Right cardiac atrium (tissue), 5 donors: ENCODE results near the gene CEMIP. TPM values are rescaled to one million over a fixed set of nuclear protein-coding genes. Genes with fewer than 3 reads are reported as not detected.

Experiments
- ATAC-seq, 2 donors: fragments of 200-7000 bp; cut with Tn5 transposase; one replicate each; pipeline versions ENCODE4 v1.8.0 to v1.9.1; 2020; ENCODE audit warnings: moderate library complexity in 2 of 2, mild to moderate bottlenecking in 1 of 2
- DNase-seq, 3 donors: peaks; one replicate each; pipeline ENCODE4 v3.0.0-alpha.2; 2020
- H3K27ac ChIP-seq: one replicate; pipeline ENCODE4 v1.5.1; 2013; ENCODE audit warnings: mild to moderate bottlenecking, low read length, control low read depth, moderate library complexity
- H3K27me3 ChIP-seq: one replicate; pipeline ENCODE4 v1.6.1; 2013; ENCODE audit not compliant: control insufficient read depth, insufficient read depth
- H3K4me1 ChIP-seq: one replicate; pipeline ENCODE4 v1.6.1; 2013; ENCODE audit warnings: low read length; ENCODE audit not compliant: control insufficient read depth, insufficient read depth
- H3K4me3 ChIP-seq: one replicate; pipeline ENCODE4 v1.5.1; 2013; ENCODE audit warnings: low read length, control low read depth
- H3K9me3 ChIP-seq: one replicate; pipeline ENCODE4 v1.6.1; 2013; ENCODE audit warnings: low read length; ENCODE audit not compliant: control insufficient read depth
- WGBS: extraction: QIAGEN DNeasy Blood & Tissue Kit; methylation state at CpG from one replicate; pipeline ENCODE4 v1.1.7; 2013; 5-methylcytosine and 5-hydroxymethylcytosine counted together
- intact Hi-C, 4 donors: fragments of 100-400 bp; cut with DNase I; formaldehyde crosslinking; loops; one replicate each; pipeline versions ENCODE4 v1.11.0 to v1.14.0; 2022 to 2023
- polyA plus RNA-seq: library from polyadenylated mRNA; stranded (reverse); fragments of 200-250 nt; gene quantifications from one replicate; pipeline ENCODE4 v1.2.3, GENCODE V29; 2013
- total RNA-seq, 4 donors: library from RNA; stranded (reverse); fragmentation: NEBNext Ultra II Directional; extraction: Animal tissue kit (Norgen Biotek cat#: 25700); gene quantifications; one replicate each; pipeline ENCODE4 v1.2.1, GENCODE V29; 2021
- donor health status: healthy with polysubstance abuse.
- donor health status: DM: no; HTN: yes; CAD: no.
- donor health status: DM: no; HTN: no; CAD: no.
- donor health status: DM: no; HTN: yes; CAD: no; lungs with severe emphysema.
- donor health status: DM: yes; HTN: yes; CAD: no.

The CEMIP gene
- total and polyA plus RNA-seq, 5 donors: 0.23 to 3.9 (median 2.6) TPM

DNA sequence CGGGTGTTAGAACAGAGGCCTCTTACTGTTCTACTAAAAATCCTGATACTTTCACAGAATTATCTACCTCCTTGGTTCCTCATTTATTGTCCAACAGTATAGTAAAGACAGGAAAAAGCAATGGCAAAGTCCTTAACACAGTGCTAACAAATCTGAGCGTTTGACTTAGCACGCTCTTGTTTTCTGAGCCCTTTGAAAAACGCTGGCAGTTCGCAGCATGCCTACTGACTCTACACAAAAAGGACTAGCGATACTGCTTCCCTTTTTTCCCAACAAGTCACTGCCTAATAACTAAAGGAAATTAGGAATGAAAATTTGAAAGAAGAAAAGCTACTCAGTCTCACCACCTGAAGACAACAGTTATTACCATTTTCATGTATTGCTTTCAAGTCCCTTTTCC lies 34.8 kb upstream of the CEMIP start:
- WGBS: 81% methylated on average over 6 of the region's 6 CpGs
- Histone ChIP-seq H3K4me1 (no peaks in the 10 kb centered on the region), H3K4me3 (no peak overlapping the region), H3K27ac (no peak overlapping the region), H3K9me3 (no peaks in the 10 kb centered on the region), H3K27me3 (no peaks in the 10 kb centered on the region)
- intact Hi-C loops: no loop called here
- ATAC-seq (no peak), DNase-seq (no peak)

GRCh38 chr15:80744826-80745225 lies 34.3 kb upstream of the CEMIP start:
- intact Hi-C loops: no loop called here
- Histone ChIP-seq H3K27me3 (no peaks in the 10 kb centered on the region), H3K27ac (no peak overlapping the region), H3K4me1 (no peaks in the 10 kb centered on the region), H3K9me3 (no peaks in the 10 kb centered on the region), H3K4me3 (no peak overlapping the region)
- DNase-seq: no peak
- WGBS: 12% methylated on average over 1 of the region's 1 CpG
- ATAC-seq: no peak

DNA sequence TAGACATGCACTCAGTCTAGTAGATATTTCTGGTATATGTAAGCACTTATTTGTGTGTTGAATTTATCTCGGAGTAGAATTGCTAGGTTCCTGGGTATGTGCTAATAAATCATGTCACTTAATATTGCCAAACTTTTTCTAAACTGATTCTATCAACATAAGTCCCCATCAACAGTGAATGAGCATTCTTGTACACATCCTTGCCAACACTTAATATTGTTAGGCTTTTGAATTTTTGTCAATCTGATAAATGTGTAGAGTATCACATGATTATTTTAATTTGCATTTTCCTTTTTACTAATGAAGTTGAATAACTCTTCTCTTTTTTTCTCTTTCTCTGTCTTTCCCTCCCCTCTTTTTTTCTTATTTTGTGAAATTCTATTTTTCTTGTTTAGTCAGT lies 33.3 kb upstream of the CEMIP start:
- Histone ChIP-seq H3K4me1 (no peaks in the 10 kb centered on the region), H3K27me3 (no peaks in the 10 kb centered on the region), H3K9me3 (no peaks in the 10 kb centered on the region), H3K27ac (no peak overlapping the region), H3K4me3 (no peak overlapping the region)
- ATAC-seq (no peak), DNase-seq (no peak)
- 97% methylated on average over 1 of the region's 1 CpG for WGBS
- intact Hi-C loops: no loop called here

DNA sequence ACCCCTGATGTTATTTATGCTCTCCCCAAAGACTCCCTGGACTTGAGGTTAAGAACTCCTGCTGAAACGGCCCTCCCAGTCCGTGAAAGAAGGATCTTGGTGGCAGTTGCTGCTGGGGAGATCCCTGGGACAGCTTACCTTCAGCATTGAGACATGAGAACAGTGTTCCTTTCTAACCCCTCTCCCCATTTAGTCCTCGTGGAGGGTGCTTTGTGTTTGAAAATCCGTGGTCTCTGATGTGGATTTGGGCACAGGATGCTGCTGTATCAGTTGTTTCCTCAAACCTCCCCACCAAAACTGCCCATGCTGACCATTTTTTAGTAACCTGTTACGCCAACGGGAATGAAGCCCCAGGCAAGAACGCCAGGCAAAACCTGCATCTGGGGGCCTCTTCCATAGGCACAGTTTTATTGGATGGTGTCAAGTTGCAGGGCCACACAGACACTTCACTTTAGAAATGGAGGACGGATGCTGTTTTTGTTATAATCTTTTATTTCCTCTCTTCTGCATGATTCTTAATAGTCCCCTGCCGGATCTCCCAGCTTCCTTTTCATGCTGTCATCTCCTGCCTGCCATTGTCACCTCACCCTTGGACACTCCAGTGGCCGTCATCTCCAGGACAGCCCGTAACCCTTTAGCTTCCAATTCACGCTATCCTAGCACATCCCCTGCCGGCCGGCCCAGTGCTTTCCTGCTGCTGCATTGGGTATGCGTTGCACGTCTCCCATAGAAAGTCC lies 31.7 kb upstream of the CEMIP start:
- ATAC-seq: no peak
- H3K9me3 ChIP-seq: no peaks in the 10 kb centered on the region
- H3K4me3 ChIP-seq: no peak overlapping the region
- H3K27me3 ChIP-seq: no peaks in the 10 kb centered on the region
- no peaks in the 10 kb centered on the region for H3K4me1 ChIP-seq
- DNase-seq: no peak
- H3K27ac ChIP-seq: no peak overlapping the region
- WGBS: 49% methylated on average over 16 of the region's 16 CpGs
- intact Hi-C loops: no loop called here

DNA sequence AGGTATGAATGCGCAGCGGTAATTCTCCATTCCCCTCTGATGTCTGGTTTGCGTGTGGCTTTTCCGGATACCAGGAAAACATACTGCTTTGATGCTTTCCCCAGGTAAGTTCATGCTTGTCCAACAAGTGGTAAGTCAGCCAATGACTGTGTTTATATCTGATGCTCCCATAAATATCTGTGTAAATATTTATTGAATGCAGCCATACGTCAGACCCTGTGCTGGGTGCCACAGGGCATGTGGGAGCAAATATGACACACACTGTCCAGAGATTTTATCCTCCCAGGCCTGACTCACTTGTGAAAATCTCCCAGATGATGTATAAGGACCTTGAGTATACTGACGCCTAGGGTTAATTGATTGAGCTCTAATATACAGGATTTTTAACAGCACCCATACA lies 29.6 kb upstream of the CEMIP start:
- H3K4me3 ChIP-seq: no peak overlapping the region
- no peaks in the 10 kb centered on the region for H3K4me1 ChIP-seq
- no peak overlapping the region for H3K27ac ChIP-seq
- ATAC-seq: no peak
- no peaks in the 10 kb centered on the region for H3K27me3 ChIP-seq
- 95% methylated on average over 6 of the region's 6 CpGs for WGBS
- intact Hi-C loops: no loop called here
- no peak for DNase-seq
- H3K9me3 ChIP-seq: no peaks in the 10 kb centered on the region

GRCh38 chr15:80750575-80750974 lies 28.6 kb upstream of the CEMIP start:
- DNase-seq: no peak
- no peaks in the 10 kb centered on the region for H3K9me3 ChIP-seq
- intact Hi-C loops: no loop called here
- H3K27me3 ChIP-seq: no peaks in the 10 kb centered on the region
- no peak overlapping the region for H3K4me3 ChIP-seq
- no peak for ATAC-seq
- WGBS: 94% methylated on average over 4 of the region's 4 CpGs
- H3K4me1 ChIP-seq: no peaks in the 10 kb centered on the region
- no peak overlapping the region for H3K27ac ChIP-seq

- no peak for ATAC-seq
- Histone ChIP-seq H3K9me3 (no peaks in the 10 kb centered on the region), H3K27ac (no peak overlapping the region), H3K4me1 (no peaks in the 10 kb centered on the region), H3K4me3 (no peak overlapping the region), H3K27me3 (no peaks in the 10 kb centered on the region)
- intact Hi-C loops: no loop called here
- WGBS: 63% methylated on average over 4 of the region's 4 CpGs
- no peak for DNase-seq
Observed at GRCh38 chr15:80752204-80752603, 27.0 kb upstream of the CEMIP start.

DNA sequence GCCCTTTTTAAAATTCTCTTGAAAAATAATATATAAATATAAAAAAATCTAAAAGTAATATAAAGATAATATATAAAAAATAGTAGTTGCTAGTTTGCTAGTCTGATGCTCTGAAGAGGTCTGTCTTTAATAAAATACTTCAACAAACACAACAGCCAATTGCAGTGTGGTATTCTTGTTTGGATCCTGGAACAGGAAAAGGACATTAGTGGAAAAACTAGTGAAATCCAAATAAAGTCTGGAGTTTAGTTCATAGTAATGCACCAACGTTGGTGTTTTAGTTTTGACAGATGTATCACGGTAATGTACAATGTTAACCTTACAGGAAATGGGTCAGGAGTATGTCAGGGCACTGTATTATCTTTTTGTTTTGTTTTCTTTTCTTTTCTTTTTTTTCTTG lies 26.0 kb upstream of the CEMIP start:
- WGBS: 41% methylated on average over 2 of the region's 2 CpGs
- Histone ChIP-seq H3K9me3 (no peaks in the 10 kb centered on the region), H3K4me1 (no peaks in the 10 kb centered on the region), H3K27ac (no peak overlapping the region), H3K27me3 (no peaks in the 10 kb centered on the region), H3K4me3 (no peak overlapping the region)
- intact Hi-C loops: no loop called here
- DNase-seq: no peak
- ATAC-seq: no peak

GRCh38 chr15:80754014-80754413 lies 25.2 kb upstream of the CEMIP start:
- no peaks in the 10 kb centered on the region for H3K4me1 ChIP-seq
- no peak overlapping the region for H3K4me3 ChIP-seq
- H3K27me3 ChIP-seq: no peaks in the 10 kb centered on the region
- H3K27ac ChIP-seq: no peak overlapping the region
- WGBS: 94% methylated on average over 8 of the region's 8 CpGs
- H3K9me3 ChIP-seq: no peaks in the 10 kb centered on the region
- ATAC-seq: no peak
- intact Hi-C loops: no loop called here
- DNase-seq: no peak

DNA sequence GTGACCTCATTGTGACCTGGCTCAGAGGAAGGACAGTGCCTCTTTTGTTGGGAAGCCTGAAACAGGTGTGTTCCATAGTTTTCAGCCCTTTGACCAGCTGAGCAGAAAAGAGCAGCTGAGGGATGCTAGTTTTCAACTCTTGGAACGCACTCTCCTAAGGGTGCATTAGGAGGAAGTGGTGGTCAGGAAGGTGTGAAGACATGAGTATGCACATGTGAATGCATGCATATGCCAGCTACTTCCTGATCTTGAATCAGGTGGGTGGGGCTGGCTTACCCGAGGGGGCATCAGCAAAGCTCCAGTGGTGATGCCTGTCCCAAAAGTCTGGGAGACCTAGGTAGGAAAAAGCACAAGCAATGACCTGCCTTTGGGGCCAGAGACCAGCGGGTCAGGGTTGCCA lies 23.3 kb upstream of the CEMIP start:
- Histone ChIP-seq H3K4me1 (no peaks in the 10 kb centered on the region), H3K27ac (no peak overlapping the region), H3K27me3 (no peaks in the 10 kb centered on the region), H3K9me3 (no peaks in the 10 kb centered on the region), H3K4me3 (no peak overlapping the region)
- intact Hi-C loops: no loop called here
- no peak for DNase-seq
- WGBS: 85% methylated on average over 3 of the region's 3 CpGs
- no peak for ATAC-seq

DNA sequence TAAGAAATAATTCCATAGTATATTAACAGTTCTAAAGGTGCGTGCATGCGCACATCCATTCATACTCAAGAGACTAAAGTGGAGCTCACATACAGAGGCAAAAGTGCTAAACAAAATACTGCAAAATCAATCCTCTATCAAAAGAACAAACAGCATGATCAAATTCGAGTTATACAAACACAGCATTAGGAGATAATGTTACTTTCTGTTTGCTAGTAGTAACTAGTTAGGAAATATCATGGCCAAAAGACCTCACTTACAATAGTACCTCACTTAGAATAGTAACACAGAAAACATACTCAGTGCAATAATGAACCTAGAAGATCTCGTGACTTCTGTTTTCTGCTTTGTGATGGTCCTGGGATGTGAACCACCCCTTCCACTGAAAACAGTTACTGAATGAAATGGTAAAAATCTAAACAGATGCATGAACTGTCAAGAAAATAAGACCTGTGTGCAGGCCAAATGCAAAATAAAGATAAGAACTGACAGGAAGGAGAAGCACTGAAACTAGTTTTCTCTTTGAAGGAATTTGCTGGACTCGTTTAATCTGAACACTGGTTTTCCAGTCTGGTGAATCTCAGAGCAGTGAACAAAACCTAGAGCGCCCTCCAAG lies 20.9 kb upstream of the CEMIP start:
- Histone ChIP-seq H3K9me3 (no peaks in the 10 kb centered on the region), H3K4me3 (no peak overlapping the region), H3K27ac (no peak overlapping the region), H3K4me1 (no peaks in the 10 kb centered on the region), H3K27me3 (no peaks in the 10 kb centered on the region)
- no peak for DNase-seq
- WGBS: 68% methylated on average over 6 of the region's 6 CpGs
- intact Hi-C loops: no loop called here
- no peak for ATAC-seq

DNA sequence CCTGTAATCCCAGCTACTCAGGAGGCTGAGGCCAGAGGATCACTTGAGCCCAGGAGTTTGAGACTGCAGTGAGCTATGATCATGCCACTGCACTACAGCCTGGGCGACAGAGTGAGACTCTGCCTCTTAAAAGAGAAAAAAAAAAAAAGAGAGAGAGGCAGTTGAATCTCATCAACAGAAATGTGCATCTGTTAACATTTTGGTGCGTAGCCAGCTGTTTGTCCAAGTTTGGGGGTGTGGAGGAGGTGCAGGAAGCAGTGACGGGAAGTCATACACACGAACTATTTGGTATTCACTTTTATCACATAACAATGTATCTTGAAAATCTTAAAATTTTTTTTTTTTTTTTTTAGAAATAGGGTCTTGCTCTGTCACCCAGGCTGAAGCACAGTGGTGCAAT lies 18.2 kb upstream of the CEMIP start:
- WGBS: 34% methylated on average over 4 of the region's 4 CpGs
- intact Hi-C loops: no loop called here
- H3K27ac ChIP-seq: no peak overlapping the region
- DNase-seq (no peak), ATAC-seq (no peak)
- no peak overlapping the region for H3K4me3 ChIP-seq
- no peaks in the 10 kb centered on the region for H3K9me3 ChIP-seq
- no peaks in the 10 kb centered on the region for H3K27me3 ChIP-seq
- H3K4me1 ChIP-seq: no peaks in the 10 kb centered on the region
